ENCODE results near the gene RSRC1. TPM values are rescaled to one million over a fixed set of nuclear protein-coding genes. Genes with fewer than 3 reads are reported as not detected.

The RSRC1 gene
- total RNA-seq, 2 donors from 2014 or later = 28.5 to 32.0 TPM

DNA sequence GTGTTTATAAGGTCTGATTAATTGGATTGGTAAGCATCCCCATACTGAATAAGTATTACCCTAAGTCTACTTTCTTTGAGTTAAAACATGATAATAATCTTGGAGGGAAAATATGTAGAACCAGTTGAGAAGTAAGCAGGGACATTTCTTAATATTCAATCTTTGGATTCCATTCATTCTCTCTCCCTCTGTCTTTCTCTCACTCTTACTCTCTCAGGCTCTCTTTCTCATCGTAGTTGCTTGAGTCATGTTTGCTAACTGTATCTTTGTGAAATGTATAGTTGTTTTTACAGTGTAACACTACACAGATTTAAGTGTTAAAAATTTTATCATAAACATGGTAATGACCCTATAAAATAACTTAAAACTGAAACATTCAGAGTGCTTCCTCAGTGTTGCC is 163.8 kb downstream of the RSRC1 start:
- no peaks in the 10 kb centered on the region for H3K4me1 ChIP-seq
- no peaks in the 10 kb centered on the region for H3K27me3 ChIP-seq
- H3K4me3 ChIP-seq = no peak overlapping the region
- H3K36me3 ChIP-seq = no peaks in the 10 kb centered on the region
- intact Hi-C loops (cut with DNase I) = no loop called here
- TF ChIP-seq, protein P1, sequence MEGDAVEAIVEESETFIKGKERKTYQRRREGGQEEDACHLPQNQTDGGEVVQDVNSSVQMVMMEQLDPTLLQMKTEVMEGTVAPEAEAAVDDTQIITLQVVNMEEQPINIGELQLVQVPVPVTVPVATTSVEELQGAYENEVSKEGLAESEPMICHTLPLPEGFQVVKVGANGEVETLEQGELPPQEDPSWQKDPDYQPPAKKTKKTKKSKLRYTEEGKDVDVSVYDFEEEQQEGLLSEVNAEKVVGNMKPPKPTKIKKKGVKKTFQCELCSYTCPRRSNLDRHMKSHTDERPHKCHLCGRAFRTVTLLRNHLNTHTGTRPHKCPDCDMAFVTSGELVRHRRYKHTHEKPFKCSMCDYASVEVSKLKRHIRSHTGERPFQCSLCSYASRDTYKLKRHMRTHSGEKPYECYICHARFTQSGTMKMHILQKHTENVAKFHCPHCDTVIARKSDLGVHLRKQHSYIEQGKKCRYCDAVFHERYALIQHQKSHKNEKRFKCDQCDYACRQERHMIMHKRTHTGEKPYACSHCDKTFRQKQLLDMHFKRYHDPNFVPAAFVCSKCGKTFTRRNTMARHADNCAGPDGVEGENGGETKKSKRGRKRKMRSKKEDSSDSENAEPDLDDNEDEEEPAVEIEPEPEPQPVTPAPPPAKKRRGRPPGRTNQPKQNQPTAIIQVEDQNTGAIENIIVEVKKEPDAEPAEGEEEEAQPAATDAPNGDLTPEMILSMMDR (IDR thresholded peaks at IDR 0.05) = no peak
- no peaks in the 10 kb centered on the region for H3K9me3 ChIP-seq
- no peak overlapping the region for H3K9ac ChIP-seq (ENCODE audit: low read depth in 2 of 2, low read length in 2 of 2)
- H3K27ac ChIP-seq = no peak overlapping the region
- DNase-seq = no peak

DNA sequence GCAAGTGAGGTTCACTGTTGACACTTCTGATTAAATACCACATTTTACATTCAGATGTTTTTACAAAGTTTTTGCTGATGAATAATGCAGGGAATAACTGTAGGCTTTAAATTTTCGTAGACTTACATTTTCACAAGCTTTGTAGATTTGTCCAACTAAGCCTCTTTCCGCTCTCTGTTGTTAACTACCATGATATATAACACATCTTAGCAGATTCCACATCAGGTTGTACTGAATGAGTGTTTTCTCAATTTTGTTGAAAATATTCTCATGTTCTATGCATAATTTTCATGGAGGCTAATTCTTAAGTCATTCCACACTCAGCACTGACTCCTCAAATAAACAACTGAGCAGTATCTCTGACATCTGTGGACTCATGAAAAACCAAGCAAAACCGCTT is 168.3 kb downstream of the RSRC1 start:
- no peaks in the 10 kb centered on the region for H3K9me3 ChIP-seq

DNA sequence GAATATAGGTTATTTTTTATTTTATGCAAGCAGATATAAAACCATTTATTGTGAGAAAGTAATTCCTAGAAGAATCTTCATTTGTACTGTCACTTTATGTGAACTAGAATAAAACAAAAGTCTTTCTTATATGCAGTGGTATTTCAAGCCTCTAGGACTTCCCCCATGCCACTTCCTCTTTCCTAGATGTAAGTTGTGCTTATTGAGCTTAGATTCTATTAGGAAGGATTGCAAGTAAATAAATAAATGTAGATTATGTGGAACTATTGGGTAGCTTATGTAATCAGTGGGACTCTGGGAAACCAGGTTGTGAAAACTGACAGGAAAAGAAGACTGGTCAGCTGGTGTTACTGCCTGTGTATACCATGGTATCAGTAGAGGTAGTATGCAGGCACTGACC is 169.7 kb downstream of the RSRC1 start:
- no peaks in the 10 kb centered on the region for H3K36me3 ChIP-seq
- H3K27ac ChIP-seq = no peak overlapping the region
- no peaks in the 10 kb centered on the region for H3K27me3 ChIP-seq
- no peaks in the 10 kb centered on the region for H3K4me1 ChIP-seq
- no peaks in the 10 kb centered on the region for H3K9me3 ChIP-seq
- intact Hi-C loops (cut with DNase I) = no loop called here
- no peak for DNase-seq
- TF ChIP-seq, protein P1 (IDR thresholded peaks at IDR 0.05) = no peak
- no peak overlapping the region for H3K4me3 ChIP-seq
- H3K9ac ChIP-seq (ENCODE audit: low read depth in 2 of 2, low read length in 2 of 2) = no peak overlapping the region

More for the DNA sequence above, 168.3 kb downstream of the RSRC1 start:
- TF ChIP-seq, protein P1 (IDR thresholded peaks at IDR 0.05) = no peak
- no peak for DNase-seq
- no peaks in the 10 kb centered on the region for H3K36me3 ChIP-seq
- no peaks in the 10 kb centered on the region for H3K4me1 ChIP-seq
- no peaks in the 10 kb centered on the region for H3K27me3 ChIP-seq
- no peak overlapping the region for H3K27ac ChIP-seq
- no peak overlapping the region for H3K9ac ChIP-seq (ENCODE audit: low read depth in 2 of 2, low read length in 2 of 2)
- H3K4me3 ChIP-seq = no peak overlapping the region
- intact Hi-C loops (cut with DNase I) = no loop called here

DNA sequence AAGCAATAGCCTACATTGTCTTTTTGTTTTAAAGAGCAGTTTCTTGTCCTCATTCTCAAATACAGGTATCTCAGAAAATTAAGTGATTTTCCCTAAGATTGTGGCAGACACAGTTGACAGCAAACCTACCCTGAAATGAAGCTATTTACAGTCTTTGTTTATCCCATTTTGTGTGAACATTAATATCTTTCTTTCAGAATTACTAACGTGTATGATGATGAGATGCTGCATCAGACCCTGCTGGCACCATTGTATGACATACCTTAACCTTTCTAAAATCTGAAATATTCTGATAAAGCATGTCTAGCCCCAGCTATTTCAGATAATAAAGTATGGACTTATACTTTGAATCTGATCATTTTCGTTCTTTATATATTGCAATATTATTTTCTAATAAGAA is 185.9 kb downstream of the RSRC1 start:
- DNase-seq = no peak
- H3K27me3 ChIP-seq = no peaks in the 10 kb centered on the region
- TF ChIP-seq, protein P1 (IDR thresholded peaks at IDR 0.05) = no peak
- intact Hi-C loops (cut with DNase I) = no loop called here
- H3K36me3 ChIP-seq = no peaks in the 10 kb centered on the region
- H3K4me3 ChIP-seq = no peak overlapping the region
- no peaks in the 10 kb centered on the region for H3K4me1 ChIP-seq
- H3K27ac ChIP-seq = no peak overlapping the region
- H3K9me3 ChIP-seq = no peaks in the 10 kb centered on the region
- no peak overlapping the region for H3K9ac ChIP-seq (ENCODE audit: low read depth in 2 of 2, low read length in 2 of 2)

DNA sequence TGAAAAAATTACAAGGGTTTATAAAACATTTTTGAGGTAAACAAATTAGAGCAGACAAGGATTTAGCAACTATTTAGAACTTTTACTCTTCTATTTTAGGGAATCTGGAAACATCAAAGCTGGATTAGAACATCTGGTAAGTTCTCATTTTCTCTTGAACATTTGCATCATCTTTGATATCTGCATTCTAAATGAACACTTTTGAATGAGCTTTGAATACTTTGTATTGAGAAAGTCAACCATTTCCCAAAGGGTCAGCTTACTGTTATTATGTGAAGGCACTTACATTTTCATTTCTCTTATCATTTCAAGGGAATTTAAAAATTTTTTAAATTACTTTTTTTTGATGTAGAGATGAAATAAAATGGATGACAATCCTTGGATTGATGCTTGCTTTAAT is 188.1 kb downstream of the RSRC1 start:
- TF ChIP-seq, protein P1 (IDR thresholded peaks at IDR 0.05) = no peak
- Histone ChIP-seq H3K9me3 (no peaks in the 10 kb centered on the region), H3K4me3 (no peak overlapping the region), H3K36me3 (no peaks in the 10 kb centered on the region), H3K9ac (ENCODE audit: low read depth in 2 of 2, low read length in 2 of 2) (no peak overlapping the region), H3K27me3 (no peaks in the 10 kb centered on the region), H3K27ac (no peak overlapping the region), H3K4me1 (no peaks in the 10 kb centered on the region)
- intact Hi-C loops (cut with DNase I) = no loop called here
- no peak for DNase-seq
